B cell (primary cell): Measurements from ENCODE around the gene ING5. TPM values are rescaled to one million over a fixed set of nuclear protein-coding genes. Genes with fewer than 3 reads are reported as not detected.

ENCODE experiments used
- ATAC-seq: fragments of 200-7000 bp; cut with Tn5 transposase; one replicate; pipeline ENCODE4 v1.10.0; 2021; ENCODE audit warnings: low read depth, mild to moderate bottlenecking, moderate number of reproducible peaks, moderate library complexity
- CTCF ChIA-PET: fragments of 350-600 bp; sonication (Branson Sonifier 250); formaldehyde crosslinking; loops from one replicate; lab custom pipeline; 2021; ENCODE audit warnings: antibody characterized with exemption, inconsistent platforms; lab: Charles Lee
- POLR2A ChIA-PET: fragments of 350-600 bp; sonication (Branson Sonifier 250); formaldehyde crosslinking; loops from one replicate; lab custom pipeline; 2021; ENCODE audit warnings: antibody characterized with exemption; lab: Charles Lee
- DNase-seq: peaks from one replicate; pipeline ENCODE4 v3.0.0; 2013
- H2AFZ ChIP-seq: 2 replicates; pipeline ENCODE4 v1.6.1; 2012; ENCODE audit warnings: mild to moderate bottlenecking, low read depth, low read length; ENCODE audit not compliant: insufficient read depth, poor library complexity, severe bottlenecking
- H3K27ac ChIP-seq, 2 donors: 1 replicate in 1 of 2; 2 replicates in 1 of 2; pipeline ENCODE4 v1.5.1; 2012 to 2013; ENCODE audit warnings: low read length in 2 of 2, mild to moderate bottlenecking in 2 of 2, moderate library complexity in 1 of 2
- H3K27me3 ChIP-seq, 4 experiments: fragments of 200-600 bp in 1 of 4; sonication (generic) in 1 of 4; replicated peaks in 1 of 4; 1 replicate in 2 of 4; 2 replicates in 2 of 4; pipeline versions ENCODE4 v1.6.1 to v1.7.0; 2013 to 2016; ENCODE audit warnings: low read length in 3 of 4, mild to moderate bottlenecking in 2 of 4, mixed read lengths in 1 of 4, moderate library complexity in 1 of 4; ENCODE audit not compliant: insufficient read depth in 4 of 4, control insufficient read depth in 3 of 4; ENCODE audit errors: control extremely low read depth in 1 of 4
- H3K36me3 ChIP-seq, 2 experiments: replicated peaks in 1 of 2; 1 replicate in 1 of 2; 2 replicates in 1 of 2; pipeline versions ENCODE4 v1.6.1 to v1.7.1; 2013; ENCODE audit warnings: low read length in 1 of 2; ENCODE audit not compliant: insufficient read depth in 2 of 2, control insufficient read depth in 1 of 2; ENCODE audit errors: control extremely low read depth in 1 of 2, extremely low read depth in 1 of 2
- H3K4me1 ChIP-seq, 2 donors: fragments of 200-600 bp in 1 of 2; sonication (generic) in 1 of 2; 1 replicate in 1 of 2; 2 replicates in 1 of 2; pipeline versions ENCODE4 v1.5.1 to v1.6.1; 2013 to 2017; ENCODE audit warnings: low read length in 2 of 2; ENCODE audit not compliant: control insufficient read depth in 2 of 2, insufficient read depth in 2 of 2
- H3K4me2 ChIP-seq: replicated peaks from 2 replicates; pipeline ENCODE3; 2012; ENCODE audit warnings: mild to moderate bottlenecking, low read depth, low read length; ENCODE audit not compliant: poor library complexity, severe bottlenecking
- H3K4me3 ChIP-seq, 5 experiments: fragments of 200-600 bp in 1 of 5; sonication (generic) in 1 of 5; 1 replicate in 3 of 5; 2 replicates in 2 of 5; pipeline versions ENCODE4 v1.5.1 to v1.7.0; 2011 to 2016; ENCODE audit warnings: low read length in 4 of 5, mild to moderate bottlenecking in 4 of 5, low read depth in 2 of 5, control low read depth in 1 of 5, moderate library complexity in 1 of 5; ENCODE audit not compliant: insufficient read depth in 1 of 5; ENCODE audit errors: control extremely low read depth in 1 of 5, extremely low read depth in 1 of 5
- H3K79me2 ChIP-seq: fragments of 200-600 bp; sonication (generic); one replicate; pipeline ENCODE4 v1.6.0; 2016; ENCODE audit warnings: low read length; ENCODE audit not compliant: control insufficient read depth, insufficient read depth
- H3K9ac ChIP-seq: fragments of 200-600 bp; sonication (generic); 2 replicates; pipeline ENCODE4 v1.6.1; 2017; ENCODE audit warnings: mild to moderate bottlenecking, low read length, moderate library complexity
- H3K9me3 ChIP-seq, 3 donors: one replicate each; pipeline versions ENCODE4 v1.6.1 to v1.7.1; 2013; ENCODE audit warnings: low read length in 2 of 3; ENCODE audit not compliant: control insufficient read depth in 2 of 3, insufficient read depth in 1 of 3; ENCODE audit errors: control extremely low read depth in 1 of 3
- H4K20me1 ChIP-seq: 2 replicates; pipeline ENCODE4 v1.6.0; 2012; ENCODE audit warnings: mild to moderate bottlenecking, low read length; ENCODE audit not compliant: insufficient read depth, control insufficient read depth, poor library complexity, severe bottlenecking
- H3K27ac Mint-ChIP-seq: one replicate; pipeline ENCODE4 v1.8.0; 2021; ENCODE audit warnings: mixed read lengths
- H3K27me3 Mint-ChIP-seq: one replicate; pipeline ENCODE4 v1.8.0; 2021; ENCODE audit warnings: mixed read lengths
- H3K4me1 Mint-ChIP-seq: one replicate; pipeline ENCODE4 v1.8.0; 2021; ENCODE audit warnings: mixed read lengths
- H3K4me3 Mint-ChIP-seq: one replicate; pipeline ENCODE4 v1.8.0; 2021; ENCODE audit warnings: mixed read lengths
- H3K9me3 Mint-ChIP-seq: one replicate; pipeline ENCODE4 v1.8.0; 2022; ENCODE audit warnings: mixed read lengths; ENCODE audit not compliant: insufficient read depth
- EZH2 ChIP-seq: IDR thresholded peaks from 2 replicates; pipeline ENCODE4 v1.6.1; 2012; ENCODE audit warnings: borderline replicate concordance, low read depth, mild to moderate bottlenecking, moderate library complexity, low read length; ENCODE audit not compliant: insufficient read depth, poor library complexity, severe bottlenecking
- WGBS: methylation state at CpG from one replicate; pipeline ENCODE4 v1.1.5; 2013; ENCODE audit warnings: missing lambda C conversion rate; ENCODE audit not compliant: insufficient coverage; 5-methylcytosine and 5-hydroxymethylcytosine counted together
- intact Hi-C: fragments of 100-400 bp; cut with micrococcal nuclease; formaldehyde crosslinking; loops from one replicate; pipeline ENCODE4 v1.10.0; 2022
- polyA plus RNA-seq: library from polyadenylated mRNA; depleted of rRNA; stranded (reverse); fragments of >200 nt; gene quantifications from 2 replicates; pipeline ENCODE4 v1.2.3, GENCODE V29; 2012
- total RNA-seq, 2 donors: library from RNA; stranded (reverse); fragments of 120-200 nt in 1 of 2; gene quantifications; 1 replicate in 1 of 2; 2 replicates in 1 of 2; pipeline versions ENCODE4 v1.2.3 to v1.2.4, GENCODE V29; 2013 to 2022
- TF ChIP-seq, protein P1 (sequence below): fragments of 200-600 bp; IDR thresholded peaks from one replicate; pipeline ENCODE4 v1.8.0; 2022; ENCODE audit warnings: antibody characterized with exemption, mild to moderate bottlenecking

ING5 gene
- total and polyA plus RNA-seq, 2 donors (not counting 1 experiment from before 2014, with no cell fraction given): 70.7 to 82.9 TPM

GRCh38 chr2:241708879-241709278, 7.0 kb downstream of the ING5 start:
- Histone ChIP-seq H3K9me3 (peaks cover 0 to 11% (median 4%) of the 10 kb centered on the region in 3 donors), H3K4me2 (no peak overlapping the region), H3K27me3 (no peaks in the 10 kb centered on the region), H4K20me1 (peaks cover 2% of the 10 kb centered on the region), H3K79me2 (peaks cover 34% of the 10 kb centered on the region), H3K27ac (no peak overlapping the region), H2AFZ (no peak overlapping the region), H3K4me1 (peaks cover 0 to 2% of the 10 kb centered on the region in 2 donors), H3K36me3 (peaks cover 0 to 58% of the 10 kb centered on the region in 2 experiments), H3K9ac (no peak overlapping the region), H3K4me3 (no peak overlapping the region)
- intact Hi-C loops: no loop called here
- no peaks in the 10 kb centered on the region for H3K9me3 Mint-ChIP-seq
- TF ChIP-seq, protein P1, sequence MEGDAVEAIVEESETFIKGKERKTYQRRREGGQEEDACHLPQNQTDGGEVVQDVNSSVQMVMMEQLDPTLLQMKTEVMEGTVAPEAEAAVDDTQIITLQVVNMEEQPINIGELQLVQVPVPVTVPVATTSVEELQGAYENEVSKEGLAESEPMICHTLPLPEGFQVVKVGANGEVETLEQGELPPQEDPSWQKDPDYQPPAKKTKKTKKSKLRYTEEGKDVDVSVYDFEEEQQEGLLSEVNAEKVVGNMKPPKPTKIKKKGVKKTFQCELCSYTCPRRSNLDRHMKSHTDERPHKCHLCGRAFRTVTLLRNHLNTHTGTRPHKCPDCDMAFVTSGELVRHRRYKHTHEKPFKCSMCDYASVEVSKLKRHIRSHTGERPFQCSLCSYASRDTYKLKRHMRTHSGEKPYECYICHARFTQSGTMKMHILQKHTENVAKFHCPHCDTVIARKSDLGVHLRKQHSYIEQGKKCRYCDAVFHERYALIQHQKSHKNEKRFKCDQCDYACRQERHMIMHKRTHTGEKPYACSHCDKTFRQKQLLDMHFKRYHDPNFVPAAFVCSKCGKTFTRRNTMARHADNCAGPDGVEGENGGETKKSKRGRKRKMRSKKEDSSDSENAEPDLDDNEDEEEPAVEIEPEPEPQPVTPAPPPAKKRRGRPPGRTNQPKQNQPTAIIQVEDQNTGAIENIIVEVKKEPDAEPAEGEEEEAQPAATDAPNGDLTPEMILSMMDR: no peak
- TF ChIP-seq EZH2: no peak
- WGBS: 92% methylated on average over 10 of the region's 10 CpGs
- POLR2A ChIA-PET: no interaction called here
- DNase-seq (no peak), ATAC-seq (no peak)
- H3K4me3 Mint-ChIP-seq: no peak overlapping the region
- no peaks in the 10 kb centered on the region for H3K27me3 Mint-ChIP-seq
- peaks cover 2% of the 10 kb centered on the region for H3K4me1 Mint-ChIP-seq
- H3K27ac Mint-ChIP-seq: no peak overlapping the region
- CTCF ChIA-PET: no interaction called here

DNA sequence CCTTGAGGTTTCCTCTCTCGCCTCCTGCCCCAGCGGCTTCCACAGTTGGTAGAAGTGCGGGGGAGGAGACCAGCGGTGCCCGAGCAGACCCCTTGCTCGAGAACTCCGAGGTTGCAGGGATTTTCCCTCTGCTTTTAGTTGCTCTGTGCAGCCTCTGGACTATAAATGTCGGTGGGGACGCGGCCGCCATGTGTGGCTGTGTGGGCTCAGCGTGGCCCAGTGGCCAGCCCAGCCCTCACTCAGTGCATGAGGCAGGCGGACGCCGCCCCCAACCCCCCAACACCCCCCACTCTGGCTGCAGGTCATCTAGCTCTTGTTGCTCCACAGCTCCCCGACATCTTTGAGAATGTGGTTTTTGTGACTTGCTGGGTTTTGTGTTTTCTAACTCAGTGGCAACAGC, 17.3 kb downstream of the ING5 start:
- Histone ChIP-seq H3K27ac (no peak overlapping the region), H3K9ac (no peak overlapping the region), H4K20me1 (no peaks in the 10 kb centered on the region), H3K9me3 (peaks cover 0 to 16% (median 5%) of the 10 kb centered on the region in 3 donors), H2AFZ (no peak overlapping the region), H3K4me2 (no peak overlapping the region), H3K79me2 (peaks cover 14% of the 10 kb centered on the region), H3K36me3 (peaks cover 4 to 49% of the 10 kb centered on the region in 2 experiments), H3K27me3 (no peaks in the 10 kb centered on the region), H3K4me1 (no peaks in the 10 kb centered on the region), H3K4me3 (no peak overlapping the region)
- no peak overlapping the region for H3K27ac Mint-ChIP-seq
- CTCF ChIA-PET: no interaction called here
- no peak overlapping the region for H3K4me3 Mint-ChIP-seq
- POLR2A ChIA-PET: no interaction called here
- H3K4me1 Mint-ChIP-seq: no peaks in the 10 kb centered on the region
- intact Hi-C loops: no loop called here
- DNase-seq (no peak), ATAC-seq (no peak)
- H3K27me3 Mint-ChIP-seq: no peaks in the 10 kb centered on the region
- TF ChIP-seq, protein P1: no peak
- no peak for TF ChIP-seq EZH2
- WGBS: 97% methylated on average over 11 of the region's 16 CpGs
- no peaks in the 10 kb centered on the region for H3K9me3 Mint-ChIP-seq
